Frontal cortex (tissue), 4 donors: ENCODE data around the gene PLXDC1. TPM values are rescaled to one million over a fixed set of nuclear protein-coding genes. Genes with fewer than 3 reads are reported as not detected.
A peak's percentile ranks its signal among the peaks of the same experiment; 100 is the strongest.

Experiments
- DNase-seq, 2 donors: peaks; one replicate each; pipeline ENCODE4 v3.0.0; 2012; ENCODE audit warnings: low spot score in 2 of 2
- FAIRE-seq: peaks from 2 replicates; lab custom pipeline; 2012; peaks lifted over from hg19 to GRCh38; lab: Jason Lieb, UNC
- total RNA-seq: library from RNA; depleted of rRNA; stranded (reverse); fragments of >200 nt; gene quantifications from one replicate; pipeline ENCODE4 v1.2.3, GENCODE V29; 2014
- donor health status: control.
- donor health status: control.
- donor health status: control.

PLXDC1 gene
- total RNA-seq, 1 donor from 2014 or later: 9.8 TPM

- FAIRE-seq: no peak
- DNase-seq: no peak
Measured at GRCh38 chr17:39105705-39106104, 45.7 kb downstream of the PLXDC1 start.

- DNase-seq: no peak
- FAIRE-seq: no peak
Measured at GRCh38 chr17:39104657-39105056, 46.8 kb downstream of the PLXDC1 start.

- DNase-seq (no peak), FAIRE-seq (no peak)
Measured at GRCh38 chr17:39104046-39104445, 47.4 kb downstream of the PLXDC1 start.

- FAIRE-seq: no peak
- no peak for DNase-seq
Measured at GRCh38 chr17:39101091-39101490, 50.3 kb downstream of the PLXDC1 start.

- FAIRE-seq: no peak
- no peak for DNase-seq
Measured at GRCh38 chr17:39100530-39100929, 50.9 kb downstream of the PLXDC1 start.

- DNase-seq: no peak
- no peak for FAIRE-seq
Measured at GRCh38 chr17:39099663-39100286, 51.7 kb downstream of the PLXDC1 start.

GRCh38 chr17:39098588-39098987 lies 52.8 kb downstream of the PLXDC1 start:
- no peak for DNase-seq
- no peak for FAIRE-seq

- no peak for FAIRE-seq
Measured at GRCh38 chr17:39097537-39097936, 53.9 kb downstream of the PLXDC1 start.

GRCh38 chr17:39097150-39097519 lies 54.3 kb downstream of the PLXDC1 start:
- DNase-seq (no peak), FAIRE-seq (no peak)

More at GRCh38 chr17:39097537-39097936, 53.9 kb downstream of the PLXDC1 start:
- no peak for DNase-seq

- DNase-seq: no peak
- no peak for FAIRE-seq
Measured at GRCh38 chr17:39096508-39097149, 54.8 kb downstream of the PLXDC1 start.

GRCh38 chr17:39095309-39095686 lies 56.1 kb downstream of the PLXDC1 start:
- FAIRE-seq: no peak

GRCh38 chr17:39094607-39095308 lies 56.7 kb downstream of the PLXDC1 start:
- FAIRE-seq: no peak
- DNase-seq: no peak

More at GRCh38 chr17:39095309-39095686, 56.1 kb downstream of the PLXDC1 start:
- no peak for DNase-seq

GRCh38 chr17:39092692-39093230 lies 58.7 kb downstream of the PLXDC1 start:
- no peak for DNase-seq
- no peak for FAIRE-seq

GRCh38 chr17:39090908-39091665 lies 60.4 kb downstream of the PLXDC1 start:
- DNase-seq (peak in 1 of 2 donors; percentile 34), FAIRE-seq (no peak)

- FAIRE-seq: no peak
- no peak for DNase-seq
Measured at GRCh38 chr17:39090400-39090799, 61.0 kb downstream of the PLXDC1 start.

GRCh38 chr17:39084558-39084957 lies 66.9 kb downstream of the PLXDC1 start:
- FAIRE-seq (no peak), DNase-seq (no peak)

GRCh38 chr17:39083270-39083669 lies 68.2 kb downstream of the PLXDC1 start:
- DNase-seq: no peak

GRCh38 chr17:39082482-39082881 lies 69.0 kb downstream of the PLXDC1 start:
- DNase-seq (no peak), FAIRE-seq (no peak)

More at GRCh38 chr17:39083270-39083669, 68.2 kb downstream of the PLXDC1 start:
- no peak for FAIRE-seq

GRCh38 chr17:39081851-39082250 lies 69.6 kb downstream of the PLXDC1 start:
- FAIRE-seq (no peak), DNase-seq (no peak)

- no peak for DNase-seq
- FAIRE-seq: no peak
Measured at GRCh38 chr17:39080421-39081078, 70.9 kb downstream of the PLXDC1 start.
